NT2/D1 (cell line): ENCODE results near the gene SLC22A4.

Experiments
- SUZ12 ChIP-seq: IDR thresholded peaks from 2 replicates; pipeline ENCODE4 v1.6.1; 2011; ENCODE audit not compliant: insufficient read length, insufficient read depth; ENCODE audit errors: extremely low read depth
- YY1 ChIP-seq: IDR thresholded peaks from 2 replicates; pipeline ENCODE4 v1.6.1; 2011; ENCODE audit not compliant: insufficient read length, insufficient read depth
- ZNF274 ChIP-seq: IDR thresholded peaks from 2 replicates; pipeline ENCODE4 v1.6.1; 2011; ENCODE audit warnings: mild to moderate bottlenecking, low read depth, low read length

DNA sequence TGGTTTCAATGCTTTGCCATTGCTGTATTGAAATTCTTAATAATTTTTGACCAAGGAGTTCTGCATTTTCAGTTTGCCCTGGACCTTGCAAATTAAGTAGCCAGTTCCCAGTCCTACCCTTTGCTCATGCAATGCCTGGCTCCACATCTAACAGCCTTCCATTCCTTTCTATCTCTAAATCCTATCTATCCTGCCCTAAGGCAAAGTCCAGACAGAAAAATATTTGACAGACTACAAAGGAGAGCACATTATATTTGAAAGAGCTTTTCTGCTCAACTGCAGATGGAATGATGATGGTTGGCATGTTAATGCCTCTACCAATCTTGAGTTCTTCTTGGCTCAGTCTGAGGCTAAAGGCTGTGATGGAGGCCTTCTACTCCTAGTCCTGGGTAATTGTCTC, 15.5 kb downstream of the SLC22A4 start:
- TF ChIP-seq SUZ12 (no peak), ZNF274 (no peak), YY1 (no peak)
